ENCODE results near the gene HAPSTR1. TPM values are rescaled to one million over a fixed set of nuclear protein-coding genes. Genes with fewer than 3 reads are reported as not detected.

Gene HAPSTR1
- total and polyA plus RNA-seq, 2 of the 13 experiments (the other 11 are each of a cell fraction or from before 2014, with no cell fraction given) = 25.2 to 83.2 TPM

DNA sequence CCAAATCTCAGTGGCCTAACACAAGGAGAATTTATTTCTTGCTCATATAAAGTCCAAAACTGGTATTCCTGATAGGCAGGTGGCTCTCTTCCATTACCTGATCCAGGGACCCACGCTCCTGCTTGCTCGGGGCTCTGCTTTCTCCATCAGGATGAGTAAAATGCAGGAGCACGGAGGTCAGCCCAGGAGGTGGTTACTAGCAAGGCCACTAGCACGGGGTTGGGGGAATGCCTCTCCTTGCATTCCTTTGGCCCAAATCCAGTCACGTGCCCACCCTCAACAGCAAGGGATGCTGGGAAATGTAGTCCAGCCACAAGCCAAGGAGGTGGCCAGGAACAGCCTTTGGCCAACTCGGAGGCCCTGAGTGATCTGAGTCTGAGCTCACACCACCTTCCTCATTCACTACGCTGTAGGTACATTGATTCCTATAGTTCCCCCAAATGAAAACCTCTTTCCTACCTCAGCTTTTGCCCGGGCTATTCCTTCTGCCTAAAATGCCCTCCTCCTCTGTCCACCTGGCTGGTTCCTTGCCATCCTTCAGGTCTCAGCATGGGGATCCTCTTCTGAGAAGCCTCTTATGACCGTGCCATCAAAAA lies 38.3 kb upstream of the HAPSTR1 start (continued):
- TF ChIP-seq, protein P1, sequence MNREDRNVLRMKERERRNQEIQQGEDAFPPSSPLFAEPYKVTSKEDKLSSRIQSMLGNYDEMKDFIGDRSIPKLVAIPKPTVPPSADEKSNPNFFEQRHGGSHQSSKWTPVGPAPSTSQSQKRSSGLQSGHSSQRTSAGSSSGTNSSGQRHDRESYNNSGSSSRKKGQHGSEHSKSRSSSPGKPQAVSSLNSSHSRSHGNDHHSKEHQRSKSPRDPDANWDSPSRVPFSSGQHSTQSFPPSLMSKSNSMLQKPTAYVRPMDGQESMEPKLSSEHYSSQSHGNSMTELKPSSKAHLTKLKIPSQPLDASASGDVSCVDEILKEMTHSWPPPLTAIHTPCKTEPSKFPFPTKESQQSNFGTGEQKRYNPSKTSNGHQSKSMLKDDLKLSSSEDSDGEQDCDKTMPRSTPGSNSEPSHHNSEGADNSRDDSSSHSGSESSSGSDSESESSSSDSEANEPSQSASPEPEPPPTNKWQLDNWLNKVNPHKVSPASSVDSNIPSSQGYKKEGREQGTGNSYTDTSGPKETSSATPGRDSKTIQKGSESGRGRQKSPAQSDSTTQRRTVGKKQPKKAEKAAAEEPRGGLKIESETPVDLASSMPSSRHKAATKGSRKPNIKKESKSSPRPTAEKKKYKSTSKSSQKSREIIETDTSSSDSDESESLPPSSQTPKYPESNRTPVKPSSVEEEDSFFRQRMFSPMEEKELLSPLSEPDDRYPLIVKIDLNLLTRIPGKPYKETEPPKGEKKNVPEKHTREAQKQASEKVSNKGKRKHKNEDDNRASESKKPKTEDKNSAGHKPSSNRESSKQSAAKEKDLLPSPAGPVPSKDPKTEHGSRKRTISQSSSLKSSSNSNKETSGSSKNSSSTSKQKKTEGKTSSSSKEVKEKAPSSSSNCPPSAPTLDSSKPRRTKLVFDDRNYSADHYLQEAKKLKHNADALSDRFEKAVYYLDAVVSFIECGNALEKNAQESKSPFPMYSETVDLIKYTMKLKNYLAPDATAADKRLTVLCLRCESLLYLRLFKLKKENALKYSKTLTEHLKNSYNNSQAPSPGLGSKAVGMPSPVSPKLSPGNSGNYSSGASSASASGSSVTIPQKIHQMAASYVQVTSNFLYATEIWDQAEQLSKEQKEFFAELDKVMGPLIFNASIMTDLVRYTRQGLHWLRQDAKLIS (CRISPR knock-in tag; IDR thresholded peaks at IDR 0.05) = no peak
- TF ChIP-seq, protein P2, sequence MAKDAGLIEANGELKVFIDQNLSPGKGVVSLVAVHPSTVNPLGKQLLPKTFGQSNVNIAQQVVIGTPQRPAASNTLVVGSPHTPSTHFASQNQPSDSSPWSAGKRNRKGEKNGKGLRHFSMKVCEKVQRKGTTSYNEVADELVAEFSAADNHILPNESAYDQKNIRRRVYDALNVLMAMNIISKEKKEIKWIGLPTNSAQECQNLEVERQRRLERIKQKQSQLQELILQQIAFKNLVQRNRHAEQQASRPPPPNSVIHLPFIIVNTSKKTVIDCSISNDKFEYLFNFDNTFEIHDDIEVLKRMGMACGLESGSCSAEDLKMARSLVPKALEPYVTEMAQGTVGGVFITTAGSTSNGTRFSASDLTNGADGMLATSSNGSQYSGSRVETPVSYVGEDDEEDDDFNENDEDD (CRISPR knock-in tag; IDR thresholded peaks at IDR 0.05; ENCODE audit: borderline replicate concordance) = no peak
- TF ChIP-seq DNMT1 (CRISPR knock-in tag; IDR thresholded peaks at IDR 0.05) (0 out of 2 replicates have a peak, but pooled peaks have one; percentile 53), KDM6A (CRISPR knock-in tag; IDR thresholded peaks at IDR 0.05; ENCODE audit: low read depth) (no peak), ZNF547 (CRISPR knock-in tag; IDR thresholded peaks at IDR 0.05) (no peak), ZNF777 (CRISPR knock-in tag; IDR thresholded peaks at IDR 0.05) (no peak), ZNF441 (CRISPR knock-in tag; IDR thresholded peaks at IDR 0.05; ENCODE audit: borderline replicate concordance) (0 out of 2 replicates have a peak, but pooled peaks have one; percentile 23), SUZ12 (IDR thresholded peaks at IDR 0.05; ENCODE audit: low read depth, low read length) (peak; percentile 87), CENPT (CRISPR knock-in tag; IDR thresholded peaks at IDR 0.05; ENCODE audit: low read depth) (no peak), LCORL (IDR thresholded peaks at IDR 0.05) (peak; percentile 90), LCORL (CRISPR knock-in tag; IDR thresholded peaks at IDR 0.05) (peak; percentile 94), KLF6 (CRISPR knock-in tag; IDR thresholded peaks at IDR 0.05) (no peak), ZBTB1 (CRISPR knock-in tag; IDR thresholded peaks at IDR 0.05; ENCODE audit: borderline replicate concordance) (no peak), IKZF4 (CRISPR knock-in tag; IDR thresholded peaks at IDR 0.05; ENCODE audit: borderline replicate concordance, low read depth, not compliant biosample characterization) (peak; percentile 10), ZNF781 (CRISPR knock-in tag; IDR thresholded peaks at IDR 0.05; ENCODE audit: borderline replicate concordance, not compliant biosample characterization) (peak; percentile 31), ZNF432 (CRISPR knock-in tag; IDR thresholded peaks at IDR 0.05; ENCODE audit: borderline replicate concordance) (no peak)
- TF ChIP-seq, protein P3, sequence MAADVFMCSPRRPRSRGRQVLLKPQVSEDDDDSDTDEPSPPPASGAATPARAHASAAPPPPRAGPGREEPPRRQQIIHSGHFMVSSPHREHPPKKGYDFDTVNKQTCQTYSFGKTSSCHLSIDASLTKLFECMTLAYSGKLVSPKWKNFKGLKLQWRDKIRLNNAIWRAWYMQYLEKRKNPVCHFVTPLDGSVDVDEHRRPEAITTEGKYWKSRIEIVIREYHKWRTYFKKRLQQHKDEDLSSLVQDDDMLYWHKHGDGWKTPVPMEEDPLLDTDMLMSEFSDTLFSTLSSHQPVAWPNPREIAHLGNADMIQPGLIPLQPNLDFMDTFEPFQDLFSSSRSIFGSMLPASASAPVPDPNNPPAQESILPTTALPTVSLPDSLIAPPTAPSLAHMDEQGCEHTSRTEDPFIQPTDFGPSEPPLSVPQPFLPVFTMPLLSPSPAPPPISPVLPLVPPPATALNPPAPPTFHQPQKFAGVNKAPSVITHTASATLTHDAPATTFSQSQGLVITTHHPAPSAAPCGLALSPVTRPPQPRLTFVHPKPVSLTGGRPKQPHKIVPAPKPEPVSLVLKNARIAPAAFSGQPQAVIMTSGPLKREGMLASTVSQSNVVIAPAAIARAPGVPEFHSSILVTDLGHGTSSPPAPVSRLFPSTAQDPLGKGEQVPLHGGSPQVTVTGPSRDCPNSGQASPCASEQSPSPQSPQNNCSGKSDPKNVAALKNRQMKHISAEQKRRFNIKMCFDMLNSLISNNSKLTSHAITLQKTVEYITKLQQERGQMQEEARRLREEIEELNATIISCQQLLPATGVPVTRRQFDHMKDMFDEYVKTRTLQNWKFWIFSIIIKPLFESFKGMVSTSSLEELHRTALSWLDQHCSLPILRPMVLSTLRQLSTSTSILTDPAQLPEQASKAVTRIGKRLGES (CRISPR knock-in tag; IDR thresholded peaks at IDR 0.05; ENCODE audit: borderline replicate concordance) = no peak
- TF ChIP-seq, protein P4, sequence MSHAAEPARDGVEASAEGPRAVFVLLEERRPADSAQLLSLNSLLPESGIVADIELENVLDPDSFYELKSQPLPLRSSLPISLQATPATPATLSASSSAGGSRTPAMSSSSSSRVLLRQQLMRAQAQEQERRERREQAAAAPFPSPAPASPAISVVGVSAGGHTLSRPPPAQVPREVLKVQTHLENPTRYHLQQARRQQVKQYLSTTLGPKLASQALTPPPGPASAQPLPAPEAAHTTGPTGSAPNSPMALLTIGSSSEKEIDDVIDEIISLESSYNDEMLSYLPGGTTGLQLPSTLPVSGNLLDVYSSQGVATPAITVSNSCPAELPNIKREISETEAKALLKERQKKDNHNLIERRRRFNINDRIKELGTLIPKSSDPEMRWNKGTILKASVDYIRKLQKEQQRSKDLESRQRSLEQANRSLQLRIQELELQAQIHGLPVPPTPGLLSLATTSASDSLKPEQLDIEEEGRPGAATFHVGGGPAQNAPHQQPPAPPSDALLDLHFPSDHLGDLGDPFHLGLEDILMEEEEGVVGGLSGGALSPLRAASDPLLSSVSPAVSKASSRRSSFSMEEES (CRISPR knock-in tag; IDR thresholded peaks at IDR 0.05) = peak; percentile 94
- TF ChIP-seq, protein P5, sequence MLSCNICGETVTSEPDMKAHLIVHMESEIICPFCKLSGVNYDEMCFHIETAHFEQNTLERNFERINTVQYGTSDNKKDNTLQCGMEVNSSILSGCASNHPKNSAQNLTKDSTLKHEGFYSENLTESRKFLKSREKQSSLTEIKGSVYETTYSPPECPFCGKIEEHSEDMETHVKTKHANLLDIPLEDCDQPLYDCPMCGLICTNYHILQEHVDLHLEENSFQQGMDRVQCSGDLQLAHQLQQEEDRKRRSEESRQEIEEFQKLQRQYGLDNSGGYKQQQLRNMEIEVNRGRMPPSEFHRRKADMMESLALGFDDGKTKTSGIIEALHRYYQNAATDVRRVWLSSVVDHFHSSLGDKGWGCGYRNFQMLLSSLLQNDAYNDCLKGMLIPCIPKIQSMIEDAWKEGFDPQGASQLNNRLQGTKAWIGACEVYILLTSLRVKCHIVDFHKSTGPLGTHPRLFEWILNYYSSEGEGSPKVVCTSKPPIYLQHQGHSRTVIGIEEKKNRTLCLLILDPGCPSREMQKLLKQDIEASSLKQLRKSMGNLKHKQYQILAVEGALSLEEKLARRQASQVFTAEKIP (CRISPR knock-in tag; IDR thresholded peaks at IDR 0.05; ENCODE audit: borderline replicate concordance) = no peak
